Activated CD4-positive, alpha-beta T cell treated with anti-CD3 and anti-CD28 coated beads for 36 hours (primary cell): Measurements from ENCODE around the gene TUNAR. TPM values are rescaled to one million over a fixed set of nuclear protein-coding genes. Genes with fewer than 3 reads are reported as not detected.
A peak's percentile ranks its signal among the peaks of the same experiment; 100 is the strongest.

ENCODE experiments used
- ATAC-seq: fragments of 200-7000 bp; cut with Tn5 transposase; one replicate; pipeline ENCODE4 v1.10.0; 2021; ENCODE audit warnings: mild to moderate bottlenecking, moderate library complexity
- CTCF ChIA-PET: fragments of 350-600 bp; sonication (Branson Sonifier 250); formaldehyde crosslinking; loops from one replicate; lab custom pipeline; 2021; ENCODE audit warnings: antibody characterized with exemption; lab: Charles Lee
- POLR2A ChIA-PET: fragments of 350-600 bp; sonication (Branson Sonifier 250); formaldehyde crosslinking; loops from one replicate; lab custom pipeline; 2021; ENCODE audit warnings: antibody characterized with exemption, inconsistent platforms; lab: Charles Lee
- DNase-seq: peaks from one replicate; pipeline ENCODE4 v3.0.0-alpha.2; 2020
- H3K27ac Mint-ChIP-seq: one replicate; pipeline ENCODE4 v1.8.0; 2021; ENCODE audit warnings: mixed read lengths
- H3K27me3 Mint-ChIP-seq: one replicate; pipeline ENCODE4 v1.8.0; 2021; ENCODE audit warnings: mixed read lengths
- H3K36me3 Mint-ChIP-seq: one replicate; pipeline ENCODE4 v1.8.0; 2021; ENCODE audit warnings: low read depth, mixed read lengths
- H3K4me1 Mint-ChIP-seq: one replicate; pipeline ENCODE4 v1.8.0; 2021; ENCODE audit warnings: mixed read lengths
- H3K4me3 Mint-ChIP-seq: one replicate; pipeline ENCODE4 v1.8.0; 2021; ENCODE audit warnings: mild to moderate bottlenecking, moderate library complexity, mixed read lengths
- H3K9me3 Mint-ChIP-seq: one replicate; pipeline ENCODE4 v1.8.0; 2021; ENCODE audit warnings: low read depth, mixed read lengths
- intact Hi-C, 2 experiments: fragments of 100-400 bp; cut with DNase I in 1 of 2; cut with micrococcal nuclease in 1 of 2; formaldehyde crosslinking; loops; one replicate each; pipeline versions ENCODE4 v1.14.2 to v1.15.1; 2022 to 2024; cut with DNase I, micrococcal nuclease
- total RNA-seq, 2 experiments: library from RNA; stranded (reverse); gene quantifications; one replicate each; pipeline ENCODE4 v1.2.3, GENCODE V29; 2021

The TUNAR gene
- total RNA-seq, 2 experiments from 2014 or later: not detected

GRCh38 chr14:95918466-95918865 lies 41.8 kb downstream of the TUNAR start:
- intact Hi-C loops: no loop called here
- no peak overlapping the region for H3K4me3 Mint-ChIP-seq
- peaks cover 22% of the 10 kb centered on the region for H3K27me3 Mint-ChIP-seq
- no peak for DNase-seq
- H3K36me3 Mint-ChIP-seq: no peaks in the 10 kb centered on the region
- H3K4me1 Mint-ChIP-seq: no peaks in the 10 kb centered on the region
- no peak for ATAC-seq
- POLR2A ChIA-PET: no interaction called here
- no peak overlapping the region for H3K27ac Mint-ChIP-seq
- CTCF ChIA-PET: interaction anchor here (0.5 kb wide), 1 partner anchor 249 kb away, joined by 3 read pairs; no protein-coding TSS in a partner anchor
- no peaks in the 10 kb centered on the region for H3K9me3 Mint-ChIP-seq

- intact Hi-C loops: no loop called here
- DNase-seq: no peak
- POLR2A ChIA-PET: no interaction called here
- Mint-ChIP-seq H3K4me3 (no peak overlapping the region), H3K4me1 (no peaks in the 10 kb centered on the region), H3K27ac (no peak overlapping the region), H3K27me3 (peaks cover 25% of the 10 kb centered on the region), H3K9me3 (no peaks in the 10 kb centered on the region), H3K36me3 (no peaks in the 10 kb centered on the region)
- CTCF ChIA-PET: no interaction called here
- ATAC-seq: no peak
Measured at GRCh38 chr14:95920769-95921438, 44.3 kb downstream of the TUNAR start.

GRCh38 chr14:95922080-95922479 lies 45.4 kb downstream of the TUNAR start:
- no peak overlapping the region for H3K4me3 Mint-ChIP-seq
- no peaks in the 10 kb centered on the region for H3K4me1 Mint-ChIP-seq
- no peaks in the 10 kb centered on the region for H3K36me3 Mint-ChIP-seq
- CTCF ChIA-PET: interaction anchor here (0.6 kb wide), 1 partner anchor 34 kb away, joined by 3 read pairs; no protein-coding TSS in a partner anchor
- DNase-seq (no peak), ATAC-seq (no peak)
- H3K9me3 Mint-ChIP-seq: no peaks in the 10 kb centered on the region
- H3K27ac Mint-ChIP-seq: no peak overlapping the region
- POLR2A ChIA-PET: no interaction called here
- intact Hi-C loops: no loop called here
- H3K27me3 Mint-ChIP-seq: peaks cover 28% of the 10 kb centered on the region

GRCh38 chr14:95928751-95929150 lies 52.1 kb downstream of the TUNAR start:
- no peak overlapping the region for H3K27ac Mint-ChIP-seq
- CTCF ChIA-PET: no interaction called here
- ATAC-seq: no peak
- H3K36me3 Mint-ChIP-seq: no peaks in the 10 kb centered on the region
- no peaks in the 10 kb centered on the region for H3K4me1 Mint-ChIP-seq
- H3K27me3 Mint-ChIP-seq: peaks cover 16% of the 10 kb centered on the region
- no peak overlapping the region for H3K4me3 Mint-ChIP-seq
- H3K9me3 Mint-ChIP-seq: no peaks in the 10 kb centered on the region
- no peak for DNase-seq
- intact Hi-C loops: no loop called here
- POLR2A ChIA-PET: no interaction called here

GRCh38 chr14:95931384-95931783 lies 54.8 kb downstream of the TUNAR start:
- intact Hi-C loops: no loop called here
- Mint-ChIP-seq H3K27me3 (peaks cover 15% of the 10 kb centered on the region), H3K4me1 (no peaks in the 10 kb centered on the region), H3K27ac (no peak overlapping the region), H3K4me3 (no peak overlapping the region), H3K9me3 (no peaks in the 10 kb centered on the region), H3K36me3 (no peaks in the 10 kb centered on the region)
- ATAC-seq (no peak), DNase-seq (no peak)
- ChIA-PET POLR2A (no interaction called here), CTCF (no interaction called here)

- H3K4me1 Mint-ChIP-seq: no peaks in the 10 kb centered on the region
- no peaks in the 10 kb centered on the region for H3K36me3 Mint-ChIP-seq
- POLR2A ChIA-PET: no interaction called here
- H3K27me3 Mint-ChIP-seq: peaks cover 21% of the 10 kb centered on the region
- no peak overlapping the region for H3K4me3 Mint-ChIP-seq
- DNase-seq (peak; percentile 9), ATAC-seq (no peak)
- CTCF ChIA-PET: no interaction called here
- intact Hi-C loops: no loop called here
- peaks cover 5% of the 10 kb centered on the region for H3K9me3 Mint-ChIP-seq
- H3K27ac Mint-ChIP-seq: no peak overlapping the region
Measured at GRCh38 chr14:95935228-95935822, 58.7 kb downstream of the TUNAR start.

- intact Hi-C loops: no loop called here
Measured at GRCh38 chr14:95936041-95936440, 59.4 kb downstream of the TUNAR start.

GRCh38 chr14:95939335-95939734 lies 62.7 kb downstream of the TUNAR start:
- peaks cover 19% of the 10 kb centered on the region for H3K9me3 Mint-ChIP-seq
- H3K27ac Mint-ChIP-seq: no peak overlapping the region
- DNase-seq: no peak
- H3K36me3 Mint-ChIP-seq: no peaks in the 10 kb centered on the region
- no peak overlapping the region for H3K4me3 Mint-ChIP-seq
- POLR2A ChIA-PET: no interaction called here
- CTCF ChIA-PET: interaction anchor here (0.6 kb wide), 2 partner anchors 29 to 97 kb away, joined by 3 read pairs; no protein-coding TSS in a partner anchor
- no peaks in the 10 kb centered on the region for H3K4me1 Mint-ChIP-seq
- intact Hi-C loops: no loop called here
- peaks cover 20% of the 10 kb centered on the region for H3K27me3 Mint-ChIP-seq
- ATAC-seq: no peak

More at GRCh38 chr14:95936041-95936440, 59.4 kb downstream of the TUNAR start:
- H3K27me3 Mint-ChIP-seq: peaks cover 17% of the 10 kb centered on the region
- H3K4me3 Mint-ChIP-seq: no peak overlapping the region
- ATAC-seq: no peak
- POLR2A ChIA-PET: no interaction called here
- peaks cover 5% of the 10 kb centered on the region for H3K9me3 Mint-ChIP-seq
- DNase-seq: no peak
- H3K27ac Mint-ChIP-seq: no peak overlapping the region
- no peaks in the 10 kb centered on the region for H3K36me3 Mint-ChIP-seq
- no peaks in the 10 kb centered on the region for H3K4me1 Mint-ChIP-seq
- CTCF ChIA-PET: no interaction called here

- Mint-ChIP-seq H3K27me3 (peaks cover 29% of the 10 kb centered on the region), H3K9me3 (peaks cover 19% of the 10 kb centered on the region), H3K36me3 (no peaks in the 10 kb centered on the region), H3K4me3 (no peak overlapping the region), H3K27ac (no peak overlapping the region), H3K4me1 (no peaks in the 10 kb centered on the region)
- intact Hi-C loops: no loop called here
- ChIA-PET POLR2A (no interaction called here), CTCF (no interaction called here)
- ATAC-seq: no peak
- no peak for DNase-seq
Measured at GRCh38 chr14:95941897-95942296, 65.3 kb downstream of the TUNAR start.

- peaks cover 19% of the 10 kb centered on the region for H3K9me3 Mint-ChIP-seq
- no peaks in the 10 kb centered on the region for H3K4me1 Mint-ChIP-seq
- CTCF ChIA-PET: interaction anchor here (0.6 to 1.3 kb wide), 4 partner anchors 8 to 169 kb away, joined by 3 to 4 read pairs (median 3); no protein-coding TSS in a partner anchor
- no peaks in the 10 kb centered on the region for H3K36me3 Mint-ChIP-seq
- no peak for ATAC-seq
- POLR2A ChIA-PET: no interaction called here
- intact Hi-C loops: no loop called here
- no peak for DNase-seq
- H3K4me3 Mint-ChIP-seq: no peak overlapping the region
- H3K27me3 Mint-ChIP-seq: peaks cover 33% of the 10 kb centered on the region
- no peak overlapping the region for H3K27ac Mint-ChIP-seq
Measured at GRCh38 chr14:95943699-95944098, 67.1 kb downstream of the TUNAR start.

- Mint-ChIP-seq H3K4me3 (no peak overlapping the region), H3K9me3 (peaks cover 15% of the 10 kb centered on the region), H3K4me1 (no peaks in the 10 kb centered on the region), H3K27me3 (peaks cover 30% of the 10 kb centered on the region), H3K27ac (no peak overlapping the region), H3K36me3 (no peaks in the 10 kb centered on the region)
- intact Hi-C loops: no loop called here
- ChIA-PET CTCF (interaction anchor here (0.6 to 1.3 kb wide), 3 partner anchors 12 to 207 kb away, joined by 3 to 4 read pairs (median 3); no protein-coding TSS in a partner anchor), POLR2A (no interaction called here)
- ATAC-seq (no peak), DNase-seq (no peak)
Measured at GRCh38 chr14:95944462-95944861, 67.8 kb downstream of the TUNAR start.

GRCh38 chr14:95946867-95947266 lies 70.2 kb downstream of the TUNAR start:
- CTCF ChIA-PET: no interaction called here
- ATAC-seq: no peak
- intact Hi-C loops: no loop called here
- Mint-ChIP-seq H3K27me3 (peaks cover 35% of the 10 kb centered on the region), H3K27ac (no peak overlapping the region), H3K4me3 (no peak overlapping the region), H3K4me1 (no peaks in the 10 kb centered on the region), H3K9me3 (peaks cover 11% of the 10 kb centered on the region), H3K36me3 (no peaks in the 10 kb centered on the region)
- DNase-seq: no peak
- POLR2A ChIA-PET: no interaction called here
